Tibial artery (tissue), 4 donors: ENCODE measurements around the gene BCL2L2.

Source experiments
- DNase-seq, 2 donors: peaks; one replicate each; pipeline ENCODE4 v3.0.0-alpha.2; 2019
- H3K27ac ChIP-seq, 2 donors: fragments of 200-600 bp; sonication (generic) in 1 of 2; 1 replicate in 1 of 2; 2 replicates in 1 of 2; pipeline ENCODE4 v1.5.1; 2018 to 2019; ENCODE audit warnings: mild to moderate bottlenecking in 1 of 2
- H3K27me3 ChIP-seq, 2 donors: fragments of 200-600 bp; sonication (generic) in 1 of 2; one replicate each; pipeline versions ENCODE4 v1.5.1 to v1.6.0; 2016 to 2019
- H3K36me3 ChIP-seq, 3 donors: fragments of 200-600 bp; sonication (generic) in 2 of 3; one replicate each; pipeline ENCODE4 v1.5.1; 2016 to 2019; ENCODE audit warnings: mild to moderate bottlenecking in 2 of 3
- H3K4me1 ChIP-seq, 4 donors: fragments of 200-600 bp; sonication (generic) in 2 of 4; 1 replicate in 3 of 4; 2 replicates in 1 of 4; pipeline ENCODE4 v1.5.1; 2016 to 2019
- H3K4me3 ChIP-seq, 2 donors: fragments of 200-600 bp; sonication (generic) in 1 of 2; 1 replicate in 1 of 2; 2 replicates in 1 of 2; pipeline ENCODE4 v1.5.1; 2018 to 2019; ENCODE audit warnings: mild to moderate bottlenecking in 2 of 2
- H3K9me3 ChIP-seq, 3 donors: fragments of 200-600 bp; sonication (generic) in 1 of 3; one replicate each; pipeline ENCODE4 v1.5.1; 2016 to 2019
- CTCF ChIP-seq, 2 experiments: fragments of 200-600 bp in 1 of 2; fragments of 450-650 bp in 1 of 2; IDR thresholded peaks; one replicate each; pipeline ENCODE4 v1.5.1; 2017 to 2019; ENCODE audit warnings: antibody characterized with exemption in 2 of 2, mild to moderate bottlenecking in 1 of 2, moderate library complexity in 1 of 2
- intact Hi-C: fragments of 100-400 bp; cut with DNase I; formaldehyde crosslinking; loops from one replicate; pipeline ENCODE4 v1.15.0; 2023; ENCODE audit warnings: low total_unique reads

The BCL2L2 gene

DNA sequence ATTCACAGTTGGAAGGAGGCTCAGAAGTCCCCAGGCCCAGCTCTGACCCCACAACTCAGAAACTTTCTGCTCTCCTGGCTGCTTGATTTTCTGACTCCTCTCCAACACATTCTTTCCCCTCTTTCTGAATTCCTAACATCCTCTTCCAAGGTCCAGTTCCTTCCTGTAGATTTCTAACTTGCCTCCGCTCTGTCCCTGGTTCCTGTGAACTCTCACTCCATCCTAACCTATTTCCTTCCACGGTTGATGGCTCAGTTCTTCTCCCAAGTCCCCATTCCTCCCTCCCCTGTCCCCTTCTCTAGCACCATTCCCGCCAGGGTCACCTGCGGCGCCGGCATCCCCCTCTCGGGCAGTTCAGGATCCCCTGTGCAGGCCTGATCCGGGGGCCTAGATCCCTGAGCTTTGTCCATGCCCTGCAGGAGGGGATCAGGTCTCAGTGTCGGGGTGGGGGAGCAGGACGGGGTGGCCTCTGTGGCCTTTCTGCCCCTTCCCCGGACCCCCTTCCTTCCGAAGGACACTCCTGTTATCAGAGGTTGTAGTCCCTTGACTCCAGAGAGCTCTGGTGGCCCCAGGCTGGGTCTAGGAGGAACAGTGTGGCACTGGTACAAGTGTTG lies 52.0 kb downstream of the BCL2L2 start:
- no peak overlapping the region for H3K4me3 ChIP-seq
- H3K36me3 ChIP-seq = peaks cover 9 to 54% (median 10%) of the 10 kb centered on the region in 3 donors
- H3K9me3 ChIP-seq = no peaks in the 10 kb centered on the region
- no peak overlapping the region for H3K27ac ChIP-seq
- intact Hi-C loops = no loop called here
- TF ChIP-seq CTCF (IDR thresholded peaks at IDR 0.05) = no peak
- DNase-seq = no peak
- H3K27me3 ChIP-seq = no peaks in the 10 kb centered on the region
- peaks cover 0 to 33% (median 10%) of the 10 kb centered on the region in 4 donors for H3K4me1 ChIP-seq

DNA sequence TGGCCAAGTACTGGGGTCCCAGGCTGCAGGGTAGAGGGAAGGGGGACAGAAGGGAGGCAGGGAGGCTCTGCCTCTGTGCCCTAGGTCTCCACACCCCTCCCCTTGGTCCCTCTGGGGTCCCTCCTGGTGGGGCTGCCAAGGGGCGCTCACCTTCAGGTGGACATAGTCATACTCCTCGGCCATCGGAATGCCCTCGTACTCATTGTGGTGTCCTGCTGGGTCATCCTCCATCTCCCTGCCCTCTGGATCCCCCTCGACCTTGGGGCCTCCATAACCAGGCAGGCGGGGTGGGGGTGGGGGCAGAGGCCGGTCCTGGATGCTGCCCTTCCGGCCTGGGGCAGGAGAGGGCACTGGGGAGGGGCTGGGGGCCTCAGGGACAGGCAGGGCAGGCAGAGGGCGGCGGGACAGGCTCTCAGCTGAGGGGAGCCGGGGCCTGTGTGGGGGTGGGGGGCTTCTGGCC lies 52.6 kb downstream of the BCL2L2 start:
- Histone ChIP-seq H3K4me3 (no peak overlapping the region), H3K27ac (peak overlapping the region in 1 of 2 donors; percentile 4), H3K36me3 (peaks cover 9 to 54% (median 10%) of the 10 kb centered on the region in 3 donors), H3K4me1 (peaks cover 0 to 38% (median 13%) of the 10 kb centered on the region in 4 donors), H3K27me3 (no peaks in the 10 kb centered on the region), H3K9me3 (no peaks in the 10 kb centered on the region)
- no peak for TF ChIP-seq CTCF (IDR thresholded peaks at IDR 0.05)
- intact Hi-C loops = no loop called here
- no peak for DNase-seq

- Histone ChIP-seq H3K4me3 (no peak overlapping the region), H3K9me3 (no peaks in the 10 kb centered on the region), H3K36me3 (peaks cover 9 to 54% (median 10%) of the 10 kb centered on the region in 3 donors), H3K27me3 (no peaks in the 10 kb centered on the region), H3K4me1 (peaks cover 0 to 45% (median 16%) of the 10 kb centered on the region in 4 donors), H3K27ac (no peak overlapping the region)
- no peak for TF ChIP-seq CTCF (IDR thresholded peaks at IDR 0.05)
- intact Hi-C loops = no loop called here
- DNase-seq = no peak
Measured at GRCh38 chr14:23359722-23360447, 53.3 kb downstream of the BCL2L2 start.

GRCh38 chr14:23360496-23360895 lies 53.9 kb downstream of the BCL2L2 start:
- no peak overlapping the region for H3K4me3 ChIP-seq
- no peaks in the 10 kb centered on the region for H3K27me3 ChIP-seq
- peaks cover 0 to 49% (median 16%) of the 10 kb centered on the region in 4 donors for H3K4me1 ChIP-seq
- no peak for DNase-seq
- H3K9me3 ChIP-seq = no peaks in the 10 kb centered on the region
- peaks cover 9 to 54% (median 10%) of the 10 kb centered on the region in 3 donors for H3K36me3 ChIP-seq
- intact Hi-C loops = no loop called here
- no peak for TF ChIP-seq CTCF (IDR thresholded peaks at IDR 0.05)
- no peak overlapping the region for H3K27ac ChIP-seq

GRCh38 chr14:23361320-23361719 lies 54.7 kb downstream of the BCL2L2 start:
- intact Hi-C loops = no loop called here
- peaks cover 9 to 46% (median 10%) of the 10 kb centered on the region in 3 donors for H3K36me3 ChIP-seq
- H3K27ac ChIP-seq = no peak overlapping the region
- no peak for TF ChIP-seq CTCF (IDR thresholded peaks at IDR 0.05)
- no peaks in the 10 kb centered on the region for H3K9me3 ChIP-seq
- H3K4me3 ChIP-seq = no peak overlapping the region
- H3K27me3 ChIP-seq = no peaks in the 10 kb centered on the region
- peak in 1 of 2 donors; percentile 53 for DNase-seq
- peaks cover 0 to 52% (median 16%) of the 10 kb centered on the region in 4 donors for H3K4me1 ChIP-seq
